T47D (cell line): ENCODE measurements around the gene SNX1.
"Not testable (repeated sequence)": the region's sequence is repeated elsewhere in the genome, so short reads cannot be mapped to it uniquely, and the experiment has no call there.

Source experiments
- DNase-seq, 2 experiments: peaks; one replicate each; pipeline versions ENCODE4 v3.0.0 to v3.0.0-alpha.2; 2011 to 2012; ENCODE audit warnings: low read depth in 1 of 2, low spot score in 1 of 2
- JUND ChIP-seq: IDR thresholded peaks from 2 replicates; pipeline ENCODE4 v1.6.1; 2012; ENCODE audit warnings: low read depth
- in situ Hi-C: cut with HindIII; loops from 2 replicates; pipeline ENCODE4 v1.10.0; 2016; ENCODE audit warnings: low sequenced_read_pairs, low pct_unique_long_range_greater_than_20kb

SNX1 gene

DNA sequence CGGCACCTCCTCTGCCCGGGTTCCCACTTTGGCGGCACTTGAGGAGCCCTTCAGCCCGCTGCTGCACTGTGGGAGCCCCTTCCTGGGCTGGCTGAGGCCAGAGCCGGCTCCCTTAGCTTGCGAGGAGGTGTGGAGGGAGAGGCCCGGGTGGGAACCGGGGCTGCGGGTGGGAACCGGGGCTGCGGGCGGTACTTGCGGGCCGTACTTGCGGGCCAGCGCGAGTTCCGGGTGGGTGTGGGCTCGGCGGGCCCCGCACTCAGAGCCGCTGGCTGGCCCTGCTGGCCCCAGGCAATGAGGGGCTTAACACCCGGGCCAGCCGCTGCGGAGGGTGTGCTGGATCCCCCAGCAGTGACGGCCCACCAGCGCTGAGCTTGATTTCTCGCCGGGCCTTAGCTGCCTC, 35.1 kb upstream of the SNX1 start:
- no peak for DNase-seq
- in situ Hi-C loops: no loop called here
- TF ChIP-seq JUND: no peak

- TF ChIP-seq JUND: no peak
- DNase-seq: no peak
- in situ Hi-C loops: no loop called here
Measured at GRCh38 chr15:64066451-64066850, 29.3 kb upstream of the SNX1 start.

DNA sequence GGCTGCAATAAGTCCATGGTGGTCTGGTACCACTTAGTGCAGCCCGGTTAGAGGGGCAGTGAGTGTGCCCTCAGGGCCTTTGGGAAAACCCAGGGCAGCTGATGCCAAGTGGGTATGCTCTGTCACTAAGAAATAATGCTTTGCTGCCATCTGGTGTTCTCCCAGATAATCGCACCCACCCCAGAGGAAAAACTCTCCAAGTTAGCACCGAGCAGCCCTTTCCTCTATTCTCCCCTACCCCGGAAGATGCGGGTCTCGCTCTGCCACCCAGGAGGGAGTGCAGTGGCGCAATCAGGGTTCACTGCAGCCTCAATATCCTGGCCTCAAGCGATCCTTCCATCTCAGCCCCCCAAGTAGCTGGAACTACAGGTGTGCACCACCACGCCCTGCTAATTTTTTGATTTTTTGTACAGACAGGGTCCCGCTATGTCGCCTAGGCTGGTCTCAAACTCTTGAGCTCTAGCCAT, 28.2 kb upstream of the SNX1 start:
- TF ChIP-seq JUND: no peak
- in situ Hi-C loops: no loop called here
- peak; percentile 45 to 72 for DNase-seq

DNA sequence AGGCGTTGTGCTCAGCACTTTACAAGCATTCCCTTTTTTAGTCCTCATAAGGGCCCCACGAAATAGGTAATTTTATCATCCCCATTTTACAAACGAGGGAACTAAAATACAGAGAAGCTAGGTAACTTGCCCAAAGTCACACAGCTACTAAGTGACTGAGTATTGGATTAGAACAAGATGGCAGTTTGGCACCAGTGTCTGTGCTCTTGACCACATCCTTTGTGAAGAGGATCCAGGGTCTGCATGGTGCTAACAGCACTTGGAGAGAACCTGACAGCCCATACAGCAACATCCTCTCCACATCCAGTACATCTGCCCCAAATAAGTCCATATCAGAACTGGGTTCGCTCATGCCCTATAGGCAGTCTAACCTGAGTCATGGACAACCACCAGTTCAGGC, 27.6 kb upstream of the SNX1 start:
- in situ Hi-C loops: no loop called here
- no peak for DNase-seq
- TF ChIP-seq JUND: no peak

DNA sequence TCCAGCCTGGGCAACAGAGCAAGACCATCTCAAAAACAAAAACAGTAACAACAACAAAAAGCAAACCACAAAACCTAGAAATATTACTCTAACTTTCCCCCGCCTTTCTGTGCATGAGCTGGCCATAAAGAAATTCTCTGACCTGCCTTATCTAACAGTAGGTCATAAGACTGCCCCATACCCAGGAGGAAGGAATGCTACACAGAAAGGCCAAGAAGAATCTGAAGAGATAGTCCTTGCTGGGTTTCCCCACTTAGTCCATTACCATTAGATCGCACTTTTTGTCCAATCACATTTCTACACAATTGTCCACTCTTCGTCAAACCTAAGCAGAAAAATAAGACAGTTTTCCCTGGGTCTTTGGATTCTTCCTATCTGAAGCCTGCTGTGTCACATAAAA, 25.7 kb upstream of the SNX1 start:
- in situ Hi-C loops: no loop called here
- no peak for DNase-seq

DNA sequence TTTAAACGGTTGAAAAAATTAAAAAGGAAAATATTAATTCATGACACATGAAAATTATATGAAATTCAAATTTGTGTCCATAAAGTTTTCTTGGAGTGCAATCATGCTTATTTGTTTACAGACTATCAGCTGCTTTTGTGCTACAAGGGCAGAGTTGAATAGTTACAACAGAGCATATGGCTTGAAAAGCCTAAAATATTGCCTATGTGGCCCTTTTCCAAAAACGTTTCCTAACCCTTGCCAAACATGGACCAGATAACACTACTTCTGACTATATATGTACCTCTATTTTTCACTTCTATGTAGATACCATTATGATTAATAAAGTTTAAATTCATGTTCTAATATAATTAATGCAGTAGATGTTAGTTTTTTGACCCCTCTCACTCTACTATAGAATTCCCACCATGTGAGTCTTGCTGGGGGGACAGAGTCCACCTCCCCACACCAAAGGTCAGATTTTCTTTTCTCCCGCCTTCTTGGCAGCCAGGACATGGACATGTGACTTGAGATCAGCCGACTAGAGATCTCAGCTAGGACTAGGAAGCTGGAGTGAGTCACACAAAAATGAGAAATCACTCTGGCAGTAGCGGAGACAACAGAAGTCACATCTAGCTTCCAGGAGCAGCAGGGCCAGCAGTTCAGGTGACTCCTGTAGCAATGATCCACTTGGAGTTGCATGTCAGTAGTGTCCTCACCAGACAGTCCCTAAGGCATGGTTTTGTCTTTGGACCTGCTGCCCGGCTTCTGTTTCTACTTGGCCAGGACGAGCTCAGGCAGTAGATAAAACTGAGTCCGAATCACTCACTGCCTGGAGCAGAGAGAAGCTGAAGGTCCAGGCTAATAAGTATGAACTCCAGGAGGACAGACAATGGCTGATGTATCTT, 24.6 kb upstream of the SNX1 start:
- DNase-seq: no peak
- in situ Hi-C loops: no loop called here
- TF ChIP-seq JUND: no peak

More for the DNA sequence above, 25.7 kb upstream of the SNX1 start:
- no peak for TF ChIP-seq JUND

- in situ Hi-C loops: no loop called here
- DNase-seq: no peak
- no peak for TF ChIP-seq JUND
Measured at GRCh38 chr15:64071931-64072765, 23.6 kb upstream of the SNX1 start.

- in situ Hi-C loops: no loop called here
- DNase-seq: no peak
- no peak for TF ChIP-seq JUND
Measured at GRCh38 chr15:64072812-64073211, 23.0 kb upstream of the SNX1 start.

DNA sequence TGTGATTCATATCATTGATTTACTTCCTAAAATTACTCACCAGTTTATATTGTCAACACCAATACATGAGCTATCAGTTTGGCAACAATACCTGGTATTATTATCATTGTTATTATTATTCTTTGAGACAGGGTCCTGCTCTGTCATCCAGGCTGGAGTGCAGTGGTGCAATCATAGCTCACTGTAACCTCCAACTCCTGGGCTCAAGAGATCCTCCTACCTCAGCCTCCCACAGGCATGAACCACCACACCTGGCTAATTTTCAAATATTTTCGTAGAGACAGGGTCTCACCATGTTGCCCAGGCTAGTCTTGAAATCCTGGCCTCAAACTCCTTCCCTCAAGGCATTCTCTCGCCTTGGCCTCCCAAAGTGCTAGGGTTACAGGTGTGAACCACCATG, 22.3 kb upstream of the SNX1 start:
- in situ Hi-C loops: not testable (repeated sequence)

DNA sequence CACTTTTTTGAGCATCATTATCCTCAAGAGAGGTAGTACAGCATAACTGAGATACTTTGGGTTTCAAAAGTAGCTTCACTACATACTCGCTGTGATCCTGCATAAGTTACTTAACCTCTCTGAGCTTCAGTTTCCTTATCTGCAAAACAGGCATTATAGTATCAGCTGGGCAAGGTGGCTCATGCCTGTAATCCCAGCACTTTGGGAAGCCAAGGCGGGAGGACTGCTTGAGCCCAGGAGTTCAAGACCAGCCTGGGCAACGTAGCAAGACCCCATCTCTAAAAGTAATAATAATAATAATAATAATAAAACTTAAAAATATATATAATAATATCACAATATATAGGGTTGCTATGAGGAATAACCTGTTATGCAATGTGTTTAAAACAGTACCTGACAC, 13.0 kb upstream of the SNX1 start:
- no peak for TF ChIP-seq JUND
- in situ Hi-C loops: no loop called here
- DNase-seq: no peak

More for the DNA sequence above, 22.3 kb upstream of the SNX1 start:
- not testable (repeated sequence) for DNase-seq

DNA sequence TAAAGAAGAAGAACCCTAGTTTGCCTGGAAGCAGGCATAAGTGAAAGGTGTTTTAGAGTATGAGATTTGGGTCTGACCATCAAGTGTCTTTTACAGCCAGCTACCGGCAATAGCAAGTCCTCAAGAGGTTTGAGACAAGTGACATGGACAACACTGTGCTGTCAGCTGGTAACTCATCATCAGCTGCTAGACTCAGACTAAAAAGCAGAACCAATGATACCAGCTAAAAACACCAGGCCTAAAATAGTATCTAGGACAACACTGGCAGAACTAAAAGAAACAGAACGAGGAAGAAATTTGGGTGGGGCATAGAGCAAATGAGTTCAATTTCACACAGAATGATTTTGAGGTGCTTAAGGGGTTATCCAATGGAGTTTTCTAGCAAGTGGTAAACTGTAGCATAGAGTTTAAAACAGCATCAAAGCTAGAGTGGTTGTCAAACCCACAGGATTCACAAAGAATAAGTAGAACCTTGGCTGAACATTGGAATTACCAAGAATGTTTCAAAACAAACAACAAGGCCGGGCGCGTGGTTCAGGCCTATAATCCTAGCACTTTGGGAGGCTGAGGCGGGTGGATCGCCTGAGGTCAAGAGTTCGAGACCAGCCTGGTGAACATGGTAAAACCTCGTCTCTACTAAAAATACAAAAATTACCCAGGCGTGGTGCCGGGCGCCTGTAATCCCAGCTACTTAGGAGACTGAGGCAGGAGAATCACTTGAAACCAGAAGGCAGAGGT, 6.1 kb upstream of the SNX1 start:
- no peak for TF ChIP-seq JUND
- DNase-seq: no peak
- in situ Hi-C loops: no loop called here

DNA sequence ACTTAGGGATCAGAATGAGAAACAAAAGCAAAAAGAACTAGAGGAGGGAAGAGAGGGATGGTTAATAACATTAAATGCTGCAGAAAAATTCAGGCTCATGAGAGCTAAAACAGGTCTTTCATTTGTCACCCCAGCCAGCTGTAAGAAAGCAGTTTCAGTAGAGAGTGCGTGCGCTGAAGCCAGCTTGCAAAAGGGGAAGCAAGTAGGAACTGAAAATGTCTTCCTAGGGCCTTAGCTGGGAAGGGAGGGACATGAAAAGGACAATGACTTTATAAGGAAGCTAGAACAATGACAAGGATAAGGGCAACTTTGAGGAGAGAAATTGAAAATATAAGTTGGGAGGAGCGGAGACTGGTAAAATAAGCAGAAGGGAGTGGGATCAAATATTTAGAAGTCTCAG, 5.3 kb upstream of the SNX1 start:
- in situ Hi-C loops: no loop called here
- no peak for DNase-seq

More for the DNA sequence above, 5.3 kb upstream of the SNX1 start:
- no peak for TF ChIP-seq JUND
